ENCODE data around the gene NKX3-2.

NKX3-2 gene

GRCh38 chr4:13538427-13538973 lies 5.8 kb downstream of the NKX3-2 start:
- Histone ChIP-seq H3K4me3 (ENCODE audit: low read depth, low read length) (no peak overlapping the region), H3K27me3 (ENCODE audit: insufficient read depth, low read length) (peaks cover 100% of the 10 kb centered on the region), H3K4me1 (ENCODE audit: control insufficient read depth, insufficient read depth, low read length, unreplicated experiment) (no peaks in the 10 kb centered on the region), H3K79me2 (ENCODE audit: control insufficient read depth, insufficient read depth, low read length, unreplicated experiment) (no peaks in the 10 kb centered on the region), H2AFZ (ENCODE audit: low read length, unreplicated experiment) (no peak overlapping the region), H3K27ac (ENCODE audit: low read depth, low read length) (no peak overlapping the region), H3K36me3 (ENCODE audit: insufficient read depth, low read length) (no peaks in the 10 kb centered on the region)

DNA sequence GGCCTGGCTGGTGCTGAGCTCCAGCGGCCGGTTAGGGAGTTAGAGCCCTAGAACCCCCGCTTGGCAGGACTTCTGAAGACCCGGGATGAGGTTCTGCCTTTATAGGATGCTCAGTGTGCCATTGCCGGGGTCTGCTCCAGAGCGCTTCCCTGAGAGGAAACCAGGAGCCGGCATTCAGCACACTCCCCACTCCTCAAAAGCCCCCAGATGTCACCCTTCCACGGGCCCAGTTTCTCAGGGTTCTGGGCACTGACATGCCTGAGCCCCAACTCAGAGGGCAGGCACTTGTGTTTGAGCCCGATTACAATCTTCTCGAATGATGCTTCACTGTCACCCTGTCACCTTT lies 6.5 kb downstream of the NKX3-2 start:
- H3K4me1 ChIP-seq (ENCODE audit: control insufficient read depth, insufficient read depth, low read length, unreplicated experiment): no peaks in the 10 kb centered on the region

DNA sequence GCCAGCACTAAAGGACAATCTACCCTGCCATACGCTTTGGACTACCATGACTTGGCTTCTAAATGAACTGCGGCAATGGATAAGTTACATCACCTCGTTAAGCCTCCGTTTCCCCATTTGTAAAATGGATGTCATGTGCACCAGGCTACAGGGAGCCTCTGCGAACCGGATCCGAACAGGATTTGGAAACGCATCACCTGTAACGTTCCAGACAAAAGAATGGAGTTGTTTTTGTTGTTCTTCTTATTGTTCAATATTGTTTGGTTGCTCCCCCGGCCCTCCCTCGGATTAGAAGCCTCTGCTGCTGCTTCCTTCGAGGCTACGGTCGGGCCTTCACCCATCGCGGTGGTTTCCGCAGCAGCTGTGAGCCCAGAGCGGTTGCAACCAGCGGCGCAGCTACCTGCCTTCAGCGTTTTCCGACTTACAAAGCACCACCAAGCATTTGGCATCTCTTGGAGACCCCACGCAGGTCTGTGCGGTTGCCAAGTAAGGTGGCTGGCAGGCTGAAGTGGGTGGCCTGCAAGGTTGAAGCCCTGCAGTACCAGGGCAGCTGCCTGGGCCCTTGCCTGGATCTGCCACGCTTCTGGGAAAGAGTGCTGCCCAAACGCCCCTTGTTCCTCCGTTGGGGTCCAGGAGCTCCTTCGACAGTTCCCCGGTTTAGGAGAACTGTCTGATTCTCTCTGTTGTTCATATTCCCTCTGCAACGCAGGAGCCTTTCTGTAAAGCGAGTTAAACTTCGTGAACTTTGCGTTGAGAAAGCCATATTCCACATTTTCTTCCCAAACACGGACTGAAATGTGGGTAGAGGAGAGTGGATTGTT lies 7.1 kb downstream of the NKX3-2 start:
- Histone ChIP-seq H3K4me3 (ENCODE audit: low read depth, low read length) (no peak overlapping the region), H3K79me2 (ENCODE audit: control insufficient read depth, insufficient read depth, low read length, unreplicated experiment) (no peaks in the 10 kb centered on the region), H2AFZ (ENCODE audit: low read length, unreplicated experiment) (no peak overlapping the region), H3K27ac (ENCODE audit: low read depth, low read length) (no peak overlapping the region), H3K4me1 (ENCODE audit: control insufficient read depth, insufficient read depth, low read length, unreplicated experiment) (no peaks in the 10 kb centered on the region), H3K36me3 (ENCODE audit: insufficient read depth, low read length) (no peaks in the 10 kb centered on the region), H3K27me3 (ENCODE audit: insufficient read depth, low read length) (peaks cover 99% of the 10 kb centered on the region)

More for the DNA sequence above, 6.5 kb downstream of the NKX3-2 start:
- Histone ChIP-seq H3K27me3 (ENCODE audit: insufficient read depth, low read length) (peaks cover 99% of the 10 kb centered on the region), H2AFZ (ENCODE audit: low read length, unreplicated experiment) (no peak overlapping the region), H3K27ac (ENCODE audit: low read depth, low read length) (no peak overlapping the region), H3K79me2 (ENCODE audit: control insufficient read depth, insufficient read depth, low read length, unreplicated experiment) (no peaks in the 10 kb centered on the region), H3K4me3 (ENCODE audit: low read depth, low read length) (no peak overlapping the region), H3K36me3 (ENCODE audit: insufficient read depth, low read length) (no peaks in the 10 kb centered on the region)

GRCh38 chr4:13536607-13537006 lies 7.7 kb downstream of the NKX3-2 start:
- Histone ChIP-seq H3K4me3 (ENCODE audit: low read depth, low read length) (no peak overlapping the region), H3K27me3 (ENCODE audit: insufficient read depth, low read length) (peaks cover 97% of the 10 kb centered on the region), H3K79me2 (ENCODE audit: control insufficient read depth, insufficient read depth, low read length, unreplicated experiment) (no peaks in the 10 kb centered on the region), H3K27ac (ENCODE audit: low read depth, low read length) (no peak overlapping the region), H2AFZ (ENCODE audit: low read length, unreplicated experiment) (no peak overlapping the region), H3K36me3 (ENCODE audit: insufficient read depth, low read length) (no peaks in the 10 kb centered on the region), H3K4me1 (ENCODE audit: control insufficient read depth, insufficient read depth, low read length, unreplicated experiment) (no peaks in the 10 kb centered on the region)

DNA sequence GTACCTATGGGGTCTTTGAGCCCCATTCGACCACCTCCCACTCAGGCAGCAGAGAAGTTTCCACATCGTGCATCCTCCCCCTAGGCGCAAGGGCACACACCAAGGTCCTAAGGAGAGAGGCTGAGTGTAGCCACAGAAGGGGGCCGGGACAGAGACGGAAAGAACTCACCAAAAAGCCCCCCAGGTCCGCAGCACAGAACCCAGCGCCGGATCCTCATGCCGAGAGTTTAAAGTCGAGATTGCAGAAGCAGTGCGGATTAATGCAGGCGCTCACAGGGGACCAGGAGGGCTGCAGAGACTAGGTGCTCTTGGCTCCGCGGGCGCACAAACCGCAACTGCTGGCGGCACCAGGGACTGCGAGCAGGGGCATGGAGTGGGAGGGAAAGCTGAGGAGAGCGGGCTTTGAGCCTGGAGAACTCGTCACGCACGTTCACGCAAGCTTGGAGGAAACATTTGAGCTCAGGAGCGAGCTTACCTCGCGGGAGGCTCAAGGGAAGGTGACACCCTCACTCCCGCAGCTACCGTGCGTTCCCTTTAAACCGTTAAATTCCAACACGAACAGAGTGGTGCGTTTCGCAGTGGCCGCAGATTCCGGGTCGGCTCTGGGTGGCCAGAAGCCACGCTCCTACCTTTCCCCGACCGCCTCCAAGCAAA lies 8.5 kb downstream of the NKX3-2 start:
- Histone ChIP-seq H3K27ac (ENCODE audit: low read depth, low read length) (no peak overlapping the region), H3K27me3 (ENCODE audit: insufficient read depth, low read length) (peaks cover 97% of the 10 kb centered on the region), H3K4me1 (ENCODE audit: control insufficient read depth, insufficient read depth, low read length, unreplicated experiment) (no peaks in the 10 kb centered on the region), H3K4me3 (ENCODE audit: low read depth, low read length) (no peak overlapping the region), H2AFZ (ENCODE audit: low read length, unreplicated experiment) (no peak overlapping the region), H3K36me3 (ENCODE audit: insufficient read depth, low read length) (no peaks in the 10 kb centered on the region), H3K79me2 (ENCODE audit: control insufficient read depth, insufficient read depth, low read length, unreplicated experiment) (no peaks in the 10 kb centered on the region)

GRCh38 chr4:13535118-13535517 lies 9.2 kb downstream of the NKX3-2 start:
- H3K36me3 ChIP-seq (ENCODE audit: insufficient read depth, low read length): no peaks in the 10 kb centered on the region
- H3K27ac ChIP-seq (ENCODE audit: low read depth, low read length): no peak overlapping the region
- H3K27me3 ChIP-seq (ENCODE audit: insufficient read depth, low read length): peaks cover 97% of the 10 kb centered on the region
- H3K4me1 ChIP-seq (ENCODE audit: control insufficient read depth, insufficient read depth, low read length, unreplicated experiment): no peaks in the 10 kb centered on the region
- no peak overlapping the region for H2AFZ ChIP-seq (ENCODE audit: low read length, unreplicated experiment)
- no peaks in the 10 kb centered on the region for H3K79me2 ChIP-seq (ENCODE audit: control insufficient read depth, insufficient read depth, low read length, unreplicated experiment)
- no peak overlapping the region for H3K4me3 ChIP-seq (ENCODE audit: low read depth, low read length)

GRCh38 chr4:13534344-13535063 lies 9.8 kb downstream of the NKX3-2 start:
- no peak overlapping the region for H3K27ac ChIP-seq (ENCODE audit: low read depth, low read length)
- no peaks in the 10 kb centered on the region for H3K36me3 ChIP-seq (ENCODE audit: insufficient read depth, low read length)
- no peak overlapping the region for H2AFZ ChIP-seq (ENCODE audit: low read length, unreplicated experiment)
- no peaks in the 10 kb centered on the region for H3K79me2 ChIP-seq (ENCODE audit: control insufficient read depth, insufficient read depth, low read length, unreplicated experiment)
- H3K27me3 ChIP-seq (ENCODE audit: insufficient read depth, low read length): peaks cover 97% of the 10 kb centered on the region
- H3K4me3 ChIP-seq (ENCODE audit: low read depth, low read length): no peak overlapping the region
- no peaks in the 10 kb centered on the region for H3K4me1 ChIP-seq (ENCODE audit: control insufficient read depth, insufficient read depth, low read length, unreplicated experiment)

- no peak overlapping the region for H3K27ac ChIP-seq (ENCODE audit: low read depth, low read length)
- no peaks in the 10 kb centered on the region for H3K4me1 ChIP-seq (ENCODE audit: control insufficient read depth, insufficient read depth, low read length, unreplicated experiment)
- H3K4me3 ChIP-seq (ENCODE audit: low read depth, low read length): no peak overlapping the region
- no peaks in the 10 kb centered on the region for H3K79me2 ChIP-seq (ENCODE audit: control insufficient read depth, insufficient read depth, low read length, unreplicated experiment)
- H3K36me3 ChIP-seq (ENCODE audit: insufficient read depth, low read length): no peaks in the 10 kb centered on the region
- no peak overlapping the region for H2AFZ ChIP-seq (ENCODE audit: low read length, unreplicated experiment)
- H3K27me3 ChIP-seq (ENCODE audit: insufficient read depth, low read length): peaks cover 97% of the 10 kb centered on the region
These were observed 10.5 kb downstream of the NKX3-2 start for GRCh38 chr4:13533670-13534343.

DNA sequence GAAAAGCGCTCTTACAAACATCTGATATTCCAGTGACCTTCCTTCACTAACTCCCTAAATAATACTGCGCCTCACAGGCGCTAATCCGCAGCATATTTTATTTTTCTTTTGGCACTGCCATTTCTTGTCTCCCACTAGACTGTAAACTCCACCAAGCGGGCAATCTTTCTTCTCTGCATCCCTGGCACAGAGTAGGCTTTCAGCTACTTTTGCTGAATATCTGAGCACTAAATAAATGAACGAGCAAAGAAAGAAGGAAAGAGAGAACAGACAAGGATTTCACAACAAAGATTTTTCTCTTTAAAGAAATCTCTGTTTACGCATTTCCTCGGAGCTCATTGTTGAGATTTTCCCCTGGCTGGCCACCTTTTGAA lies 12.7 kb downstream of the NKX3-2 start:
- Histone ChIP-seq H3K79me2 (ENCODE audit: control insufficient read depth, insufficient read depth, low read length, unreplicated experiment) (no peaks in the 10 kb centered on the region), H3K4me1 (ENCODE audit: control insufficient read depth, insufficient read depth, low read length, unreplicated experiment) (peaks cover 6% of the 10 kb centered on the region), H3K4me3 (ENCODE audit: low read depth, low read length) (no peak overlapping the region), H3K27ac (ENCODE audit: low read depth, low read length) (no peak overlapping the region), H3K27me3 (ENCODE audit: insufficient read depth, low read length) (peaks cover 97% of the 10 kb centered on the region), H2AFZ (ENCODE audit: low read length, unreplicated experiment) (no peak overlapping the region), H3K36me3 (ENCODE audit: insufficient read depth, low read length) (no peaks in the 10 kb centered on the region)

- Histone ChIP-seq H3K27me3 (ENCODE audit: insufficient read depth, low read length) (peaks cover 97% of the 10 kb centered on the region), H3K4me1 (ENCODE audit: control insufficient read depth, insufficient read depth, low read length, unreplicated experiment) (peaks cover 6% of the 10 kb centered on the region)
These were observed 13.3 kb downstream of the NKX3-2 start for GRCh38 chr4:13530823-13531624.

More at GRCh38 chr4:13530823-13531624, 13.3 kb downstream of the NKX3-2 start:
- Histone ChIP-seq H3K27ac (ENCODE audit: low read depth, low read length) (no peak overlapping the region), H2AFZ (ENCODE audit: low read length, unreplicated experiment) (no peak overlapping the region), H3K36me3 (ENCODE audit: insufficient read depth, low read length) (no peaks in the 10 kb centered on the region), H3K79me2 (ENCODE audit: control insufficient read depth, insufficient read depth, low read length, unreplicated experiment) (no peaks in the 10 kb centered on the region), H3K4me3 (ENCODE audit: low read depth, low read length) (no peak overlapping the region)

Measured in ACC112 (cell line).